SK-N-SH (cell line): ENCODE measurements around the gene PIGN. TPM values are rescaled to one million over a fixed set of nuclear protein-coding genes. Genes with fewer than 3 reads are reported as not detected.

Experiments
- CTCF ChIA-PET: fragments of 300-600, 350-600 bp; formaldehyde crosslinking; extraction: SDS; loops from one replicate; lab custom pipeline; 2021; lab: Yijun Ruan, JAX
- POLR2A ChIA-PET: fragments of 350-600 bp; sonication (Branson Sonifier 250); formaldehyde crosslinking; extraction: SDS; loops from one replicate; lab custom pipeline; 2020; ENCODE audit warnings: antibody characterized with exemption, inconsistent platforms; lab: Yijun Ruan, JAX
- DNase-seq: peaks from one replicate; pipeline ENCODE4 v3.0.0; 2012
- H2AFZ ChIP-seq: fragments of 200-600 bp; sonication (generic); 2 replicates; pipeline ENCODE4 v1.8.1; 2016; ENCODE audit warnings: antibody characterized with exemption, mild to moderate bottlenecking, low read depth
- H3F3A ChIP-seq: fragments of 200-600 bp; sonication (generic); replicated peaks from 2 replicates; pipeline ENCODE3; 2016; ENCODE audit warnings: antibody characterized with exemption, mild to moderate bottlenecking; ENCODE audit not compliant: insufficient read depth
- H3K27ac ChIP-seq, 2 experiments: fragments of 200-500 bp in 1 of 2; fragments of 200-600 bp in 1 of 2; sonication (Bioruptor generic) in 1 of 2; sonication (generic), shearing (Covaris generic) in 1 of 2; 2 replicates each; pipeline versions ENCODE4 v1.5.1 to v1.6.1; 2014 to 2016; ENCODE audit warnings: low read depth in 2 of 2, inconsistent platforms in 1 of 2, low read length in 1 of 2, mild to moderate bottlenecking in 1 of 2, mixed read lengths in 1 of 2
- H3K27me3 ChIP-seq: fragments of 200-600 bp; sonication (generic), shearing (Covaris generic); 2 replicates; pipeline ENCODE4 v1.6.1; 2016; ENCODE audit warnings: mixed run types; ENCODE audit not compliant: insufficient read depth
- H3K36me3 ChIP-seq, 2 experiments: fragments of 200-500 bp in 1 of 2; fragments of 200-600 bp in 1 of 2; sonication (Bioruptor generic) in 1 of 2; sonication (generic) in 1 of 2; replicated peaks in 1 of 2; 2 replicates each; pipeline versions ENCODE3 to v1.5.1; 2014 to 2016; ENCODE audit warnings: low read length in 1 of 2, mild to moderate bottlenecking in 1 of 2; ENCODE audit not compliant: insufficient read depth in 2 of 2, control insufficient read depth in 1 of 2
- H3K4me1 ChIP-seq, 2 experiments: fragments of 200-500 bp in 1 of 2; fragments of 200-600 bp in 1 of 2; sonication (Bioruptor generic) in 1 of 2; sonication (generic), shearing (Covaris generic) in 1 of 2; 2 replicates each; pipeline versions ENCODE4 v1.5.1 to v1.6.1; 2014 to 2016; ENCODE audit warnings: low read depth in 1 of 2, low read length in 1 of 2, mixed run types in 1 of 2; ENCODE audit not compliant: insufficient read depth in 2 of 2, control insufficient read depth in 1 of 2
- H3K4me2 ChIP-seq: fragments of 200-600 bp; sonication (generic), shearing (Covaris generic); 2 replicates; pipeline ENCODE4 v1.6.1; 2017; ENCODE audit warnings: mixed run types
- H3K4me3 ChIP-seq, 2 experiments: fragments of 200-500 bp in 1 of 2; fragments of 200-600 bp in 1 of 2; sonication (Bioruptor generic) in 1 of 2; sonication (generic), shearing (Covaris generic) in 1 of 2; 2 replicates each; pipeline versions ENCODE4 v1.5.1 to v1.8.1; 2014 to 2016; ENCODE audit warnings: low read depth in 2 of 2, inconsistent platforms in 1 of 2, low read length in 1 of 2, mild to moderate bottlenecking in 1 of 2, mixed read lengths in 1 of 2, moderate library complexity in 1 of 2
- H3K79me2 ChIP-seq: fragments of 200-600 bp; sonication (generic); 2 replicates; pipeline ENCODE4 v1.8.1; 2017; ENCODE audit warnings: mild to moderate bottlenecking; ENCODE audit not compliant: insufficient read depth
- H3K9ac ChIP-seq: fragments of 200-600 bp; sonication (generic); 2 replicates; pipeline ENCODE4 v1.6.1; 2017; ENCODE audit warnings: mixed run types
- H3K9me2 ChIP-seq: fragments of 200-600 bp; sonication (generic); 2 replicates; pipeline ENCODE4 v1.6.1; 2017; ENCODE audit warnings: mixed run types
- H3K9me3 ChIP-seq: fragments of 200-600 bp; sonication (generic); 2 replicates; pipeline ENCODE4 v1.6.1; 2017; ENCODE audit warnings: mixed run types, mild to moderate bottlenecking, moderate library complexity
- H4K20me1 ChIP-seq: fragments of 200-600 bp; sonication (generic); 2 replicates; pipeline ENCODE4 v1.6.1; 2017; ENCODE audit warnings: mild to moderate bottlenecking, mixed run types; ENCODE audit not compliant: insufficient read depth
- CTCF ChIP-seq: fragments of 200-600 bp; sonication (generic); IDR thresholded peaks from 2 replicates; pipeline ENCODE4 v1.6.1; 2017; ENCODE audit warnings: antibody characterized with exemption, mild to moderate bottlenecking, moderate library complexity
- FOXM1 ChIP-seq: IDR thresholded peaks from 2 replicates; pipeline ENCODE4 v1.4.0; 2012; ENCODE audit warnings: low read depth, mild to moderate bottlenecking
- GABPA ChIP-seq: IDR thresholded peaks from 2 replicates; pipeline ENCODE4 v1.4.0; 2012; ENCODE audit warnings: low read depth, mild to moderate bottlenecking
- GATA2 ChIP-seq: sonication (generic); formaldehyde crosslinking; IDR thresholded peaks from 2 replicates; pipeline ENCODE4 v1.5.0; 2020; ENCODE audit warnings: mild to moderate bottlenecking, missing genetic modification reagents
- PBX3 ChIP-seq: IDR thresholded peaks from 2 replicates; pipeline ENCODE4; 2012
- RCOR1 ChIP-seq: fragments of 150-350 bp; IDR thresholded peaks from 2 replicates; pipeline ENCODE4 v1.6.1; 2017; ENCODE audit warnings: antibody characterized with exemption, low read length
- REST ChIP-seq: IDR thresholded peaks from 2 replicates; pipeline ENCODE4 v1.6.1; 2012; ENCODE audit warnings: mild to moderate bottlenecking, low read depth, low read length, moderate library complexity
- RFX5 ChIP-seq: IDR thresholded peaks from 2 replicates; pipeline ENCODE4 v1.6.1; 2012; ENCODE audit warnings: mild to moderate bottlenecking, improper control_type of control experiment, low read length
- USF1 ChIP-seq: IDR thresholded peaks from 2 replicates; pipeline ENCODE4 v1.4.0; 2012; ENCODE audit warnings: low read depth, borderline replicate concordance
- WGBS: methylation state at CpG from one replicate; pipeline ENCODE4 v1.1.6; 2017; ENCODE audit warnings: low lambda C conversion rate; 5-methylcytosine and 5-hydroxymethylcytosine counted together
- polyA plus RNA-seq, 3 experiments: library from polyadenylated mRNA; depleted of rRNA; stranded (reverse); fragments of >200 nt; gene quantifications; 2 replicates each; pipeline ENCODE4 v1.2.3, GENCODE V29; 2012

PIGN gene
- polyA plus RNA-seq, 1 of the 3 experiments (the other 2 are of a cell fraction) = 6.1 TPM

- no peak for TF ChIP-seq CTCF
- no peak for TF ChIP-seq GABPA
- TF ChIP-seq RFX5 = no peak
- TF ChIP-seq PBX3 = no peak
- TF ChIP-seq RCOR1 = no peak
- no peak for TF ChIP-seq FOXM1
- TF ChIP-seq, all 33 proteins: peak for 0
Observed at GRCh38 chr18:62151068-62151771, 35.6 kb downstream of the PIGN start (continued).

- DNase-seq = no peak
- 100% methylated on average over 2 of the region's 2 CpGs for WGBS
- Histone ChIP-seq H4K20me1 (no peaks in the 10 kb centered on the region), H3K79me2 (no peaks in the 10 kb centered on the region), H3K4me1 (no peaks in the 10 kb centered on the region; a peak in 1 of 4 replicates), H3K4me3 (no peak overlapping the region), H3K4me2 (no peak overlapping the region), H3K9me3 (no peaks in the 10 kb centered on the region), H2AFZ (no peak overlapping the region), H3K27ac (no peak overlapping the region), H3K9me2 (no peaks in the 10 kb centered on the region), H3K36me3 (peaks cover 27 to 31% of the 10 kb centered on the region in 2 experiments), H3K9ac (no peak overlapping the region), H3K27me3 (no peaks in the 10 kb centered on the region)
- CTCF ChIA-PET = interaction anchor here (1.6 to 6.8 kb wide), 3 partner anchors 12 to 562 kb away, joined by 3 to 66 read pairs (median 6); no protein-coding TSS in a partner anchor
- TF ChIP-seq USF1 (no peak), GATA2 (no peak), REST (no peak)
- TF ChIP-seq, all 33 proteins: peak for 0
- H3F3A ChIP-seq = peaks cover 3% of the 10 kb centered on the region
- POLR2A ChIA-PET = no interaction called here
Observed at GRCh38 chr18:62144338-62144737, 42.5 kb downstream of the PIGN start.
